Muscle layer of duodenum (tissue), 2 donors: ENCODE data around the gene LCN2.

Experiments used
- H3K27ac ChIP-seq: one replicate; pipeline ENCODE4 v1.7.0; 2013; ENCODE audit warnings: mild to moderate bottlenecking, low read length
- H3K27me3 ChIP-seq: one replicate; pipeline ENCODE4 v1.7.0; 2013; ENCODE audit warnings: low read depth, mild to moderate bottlenecking, control low read depth, low read length
- H3K36me3 ChIP-seq, 2 donors: one replicate each; pipeline ENCODE4 v1.7.0; 2013; ENCODE audit warnings: low read length in 2 of 2, control low read depth in 1 of 2, mild to moderate bottlenecking in 1 of 2; ENCODE audit not compliant: insufficient read depth in 2 of 2, control insufficient read depth in 1 of 2
- H3K4me1 ChIP-seq, 2 donors: one replicate each; pipeline ENCODE4 v1.7.0; 2013; ENCODE audit warnings: low read length in 2 of 2, mild to moderate bottlenecking in 2 of 2, control low read depth in 1 of 2, moderate library complexity in 1 of 2; ENCODE audit not compliant: insufficient read depth in 2 of 2, control insufficient read depth in 1 of 2
- H3K4me3 ChIP-seq, 2 donors: one replicate each; pipeline ENCODE4 v1.7.0; 2013; ENCODE audit warnings: low read length in 2 of 2, low read depth in 1 of 2, mild to moderate bottlenecking in 1 of 2
- H3K9me3 ChIP-seq, 2 donors: one replicate each; pipeline ENCODE4 v1.7.0; 2013; ENCODE audit warnings: low read length in 2 of 2, control low read depth in 1 of 2, mild to moderate bottlenecking in 1 of 2; ENCODE audit not compliant: control insufficient read depth in 1 of 2
- donor health status: healthy.

The LCN2 gene

GRCh38 chr9:128116104-128117083, 32.9 kb upstream of the LCN2 start:
- H3K27me3 ChIP-seq = no peaks in the 10 kb centered on the region
- no peak overlapping the region for H3K4me3 ChIP-seq
- H3K27ac ChIP-seq = peak overlapping the region; percentile 51
- H3K9me3 ChIP-seq = no peaks in the 10 kb centered on the region
- H3K4me1 ChIP-seq = peaks cover 0 to 7% of the 10 kb centered on the region in 2 donors
- H3K36me3 ChIP-seq = peaks cover 4 to 20% of the 10 kb centered on the region in 2 donors

GRCh38 chr9:128117613-128118471, 31.4 kb upstream of the LCN2 start:
- Histone ChIP-seq H3K9me3 (no peaks in the 10 kb centered on the region), H3K36me3 (peaks cover 4 to 34% of the 10 kb centered on the region in 2 donors), H3K4me1 (peaks cover 0 to 7% of the 10 kb centered on the region in 2 donors), H3K4me3 (no peak overlapping the region), H3K27me3 (no peaks in the 10 kb centered on the region), H3K27ac (no peak overlapping the region)

- H3K4me1 ChIP-seq = peaks cover 0 to 7% of the 10 kb centered on the region in 2 donors
- peaks cover 4 to 36% of the 10 kb centered on the region in 2 donors for H3K36me3 ChIP-seq
- H3K27me3 ChIP-seq = no peaks in the 10 kb centered on the region
- H3K27ac ChIP-seq = no peak overlapping the region
- H3K9me3 ChIP-seq = no peaks in the 10 kb centered on the region
- H3K4me3 ChIP-seq = no peak overlapping the region
Measured at GRCh38 chr9:128118472-128118857, 30.8 kb upstream of the LCN2 start.

GRCh38 chr9:128118971-128119665, 30.1 kb upstream of the LCN2 start:
- H3K4me3 ChIP-seq = no peak overlapping the region
- no peak overlapping the region for H3K27ac ChIP-seq
- no peaks in the 10 kb centered on the region for H3K27me3 ChIP-seq
- H3K36me3 ChIP-seq = peaks cover 4 to 35% of the 10 kb centered on the region in 2 donors
- H3K9me3 ChIP-seq = no peaks in the 10 kb centered on the region
- H3K4me1 ChIP-seq = peaks cover 0 to 7% of the 10 kb centered on the region in 2 donors

- H3K27ac ChIP-seq = no peak overlapping the region
- peaks cover 7 to 11% of the 10 kb centered on the region in 2 donors for H3K4me1 ChIP-seq
- no peaks in the 10 kb centered on the region for H3K9me3 ChIP-seq
- no peak overlapping the region for H3K4me3 ChIP-seq
- peaks cover 8 to 41% of the 10 kb centered on the region in 2 donors for H3K36me3 ChIP-seq
- H3K27me3 ChIP-seq = no peaks in the 10 kb centered on the region
Measured at GRCh38 chr9:128120061-128120740, 29.1 kb upstream of the LCN2 start.

GRCh38 chr9:128120741-128121465, 28.4 kb upstream of the LCN2 start:
- Histone ChIP-seq H3K4me1 (peaks cover 13 to 18% of the 10 kb centered on the region in 2 donors), H3K27ac (no peak overlapping the region), H3K27me3 (no peaks in the 10 kb centered on the region), H3K36me3 (peaks cover 8 to 41% of the 10 kb centered on the region in 2 donors), H3K4me3 (no peak overlapping the region), H3K9me3 (no peaks in the 10 kb centered on the region)

- Histone ChIP-seq H3K4me1 (peaks cover 19 to 23% of the 10 kb centered on the region in 2 donors), H3K4me3 (no peak overlapping the region), H3K9me3 (no peaks in the 10 kb centered on the region), H3K36me3 (peaks cover 8 to 41% of the 10 kb centered on the region in 2 donors), H3K27ac (no peak overlapping the region), H3K27me3 (no peaks in the 10 kb centered on the region)
Measured at GRCh38 chr9:128121466-128121810, 27.8 kb upstream of the LCN2 start.

- Histone ChIP-seq H3K36me3 (peaks cover 8 to 41% of the 10 kb centered on the region in 2 donors), H3K9me3 (no peaks in the 10 kb centered on the region), H3K4me3 (no peak overlapping the region), H3K4me1 (peaks cover 19 to 28% of the 10 kb centered on the region in 2 donors), H3K27ac (no peak overlapping the region), H3K27me3 (no peaks in the 10 kb centered on the region)
Measured at GRCh38 chr9:128121924-128122808, 27.1 kb upstream of the LCN2 start.

- H3K36me3 ChIP-seq = peaks cover 8 to 41% of the 10 kb centered on the region in 2 donors
- no peaks in the 10 kb centered on the region for H3K27me3 ChIP-seq
- H3K4me1 ChIP-seq = peaks cover 19 to 27% of the 10 kb centered on the region in 2 donors
- H3K9me3 ChIP-seq = no peaks in the 10 kb centered on the region
- no peak overlapping the region for H3K4me3 ChIP-seq
- H3K27ac ChIP-seq = no peak overlapping the region
Measured at GRCh38 chr9:128122809-128123175, 26.5 kb upstream of the LCN2 start.
